Measurements from ENCODE around the gene EDEM3.
"Not testable (repeated sequence)": the region's sequence is repeated elsewhere in the genome, so short reads cannot be mapped to it uniquely, and the experiment has no call there.

EDEM3 gene

GRCh38 chr1:184734980-184735379, 19.7 kb downstream of the EDEM3 start:
- DNase-seq (ENCODE audit: low spot score): no peak

GRCh38 chr1:184724843-184725242, 29.8 kb downstream of the EDEM3 start:
- no peak for DNase-seq (ENCODE audit: low spot score)

GRCh38 chr1:184716158-184716557, 38.5 kb downstream of the EDEM3 start:
- no peak for DNase-seq (ENCODE audit: low spot score)

- no peak for DNase-seq (ENCODE audit: low spot score)
Measured at GRCh38 chr1:184709418-184709817, 45.2 kb downstream of the EDEM3 start.

GRCh38 chr1:184708084-184708676, 46.5 kb downstream of the EDEM3 start:
- no peak for DNase-seq (ENCODE audit: low spot score)

- DNase-seq (ENCODE audit: low spot score): no peak
Measured at GRCh38 chr1:184705271-184705670, 49.4 kb downstream of the EDEM3 start.

GRCh38 chr1:184701816-184702215, 52.8 kb downstream of the EDEM3 start:
- DNase-seq (ENCODE audit: low spot score): no peak

GRCh38 chr1:184698969-184699368, 55.7 kb downstream of the EDEM3 start:
- no peak for DNase-seq (ENCODE audit: low spot score)

GRCh38 chr1:184698016-184698415, 56.6 kb downstream of the EDEM3 start:
- DNase-seq (ENCODE audit: low spot score): no peak

- no peak for DNase-seq (ENCODE audit: low spot score)
Measured at GRCh38 chr1:184696403-184696802, 58.3 kb downstream of the EDEM3 start.

GRCh38 chr1:184695023-184695422, 59.6 kb downstream of the EDEM3 start:
- DNase-seq (ENCODE audit: low spot score): no peak

GRCh38 chr1:184693011-184693410, 61.6 kb downstream of the EDEM3 start:
- DNase-seq (ENCODE audit: low spot score): no peak

- DNase-seq (ENCODE audit: low spot score): peak; percentile 80
Measured at GRCh38 chr1:184691719-184692324, 62.8 kb downstream of the EDEM3 start.

GRCh38 chr1:184686540-184686939, 68.1 kb downstream of the EDEM3 start:
- DNase-seq (ENCODE audit: low spot score): no peak

- no peak for DNase-seq (ENCODE audit: low spot score)
Measured at GRCh38 chr1:184685116-184685515, 69.5 kb downstream of the EDEM3 start.

- DNase-seq (ENCODE audit: low spot score): peak; percentile 43
Measured at GRCh38 chr1:184684285-184685074, 70.2 kb downstream of the EDEM3 start.

- DNase-seq (ENCODE audit: low spot score): no peak
Measured at GRCh38 chr1:184682956-184683355, 71.7 kb downstream of the EDEM3 start.

GRCh38 chr1:184680611-184681225, 73.9 kb downstream of the EDEM3 start:
- not testable (repeated sequence) for DNase-seq (ENCODE audit: low spot score)

GRCh38 chr1:184679472-184679871, 75.2 kb downstream of the EDEM3 start:
- DNase-seq (ENCODE audit: low spot score): not testable (repeated sequence)

- no peak for DNase-seq (ENCODE audit: low spot score)
Measured at GRCh38 chr1:184677344-184677743, 77.3 kb downstream of the EDEM3 start.

- no peak for DNase-seq (ENCODE audit: low spot score)
Measured at GRCh38 chr1:184673305-184673704, 81.4 kb downstream of the EDEM3 start.

GRCh38 chr1:184672013-184672726, 82.5 kb downstream of the EDEM3 start:
- DNase-seq (ENCODE audit: low spot score): no peak
